Activated naive CD8-positive, alpha-beta T cell treated with anti-CD3 and anti-CD28 coated beads, Interleukin-2, amount 10 ng/mL, durations not matched to agents 7 days and 5 days (primary cell): Measurements from ENCODE around the gene HMGXB3. TPM values are rescaled to one million over a fixed set of nuclear protein-coding genes. Genes with fewer than 3 reads are reported as not detected.
A peak's percentile ranks its signal among the peaks of the same experiment; 100 is the strongest.

ENCODE experiments used
- ATAC-seq: fragments of 150-1000 bp; cut with Tn5 transposase; one replicate; pipeline ENCODE4 v1.10.0; 2021; ENCODE audit warnings: low read depth, moderate library complexity
- POLR2A ChIA-PET: fragments of 350-600 bp; sonication (Branson Sonifier 250); formaldehyde crosslinking; loops from one replicate; lab custom pipeline; 2021; ENCODE audit warnings: antibody characterized with exemption; lab: Charles Lee
- DNase-seq: peaks from one replicate; pipeline ENCODE4 v3.0.0; 2021
- H3K27ac Mint-ChIP-seq: one replicate; pipeline ENCODE4 v1.8.0; 2022; ENCODE audit warnings: mild to moderate bottlenecking, mixed read lengths
- H3K27me3 Mint-ChIP-seq: one replicate; pipeline ENCODE4 v1.8.0; 2022; ENCODE audit warnings: mild to moderate bottlenecking, moderate library complexity, mixed read lengths
- H3K36me3 Mint-ChIP-seq: one replicate; pipeline ENCODE4 v1.8.0; 2021; ENCODE audit warnings: mild to moderate bottlenecking, mixed read lengths
- H3K4me1 Mint-ChIP-seq: one replicate; pipeline ENCODE4 v1.8.0; 2021; ENCODE audit warnings: mixed read lengths
- H3K4me3 Mint-ChIP-seq: one replicate; pipeline ENCODE4 v1.8.0; 2022; ENCODE audit warnings: mild to moderate bottlenecking, moderate library complexity, mixed read lengths
- H3K9me3 Mint-ChIP-seq: one replicate; pipeline ENCODE4 v1.8.0; 2021; ENCODE audit warnings: mixed read lengths
- total RNA-seq, 2 experiments: library from RNA; stranded (reverse); gene quantifications; one replicate each; pipeline ENCODE4 v1.2.3, GENCODE V29; 2021

Gene HMGXB3
- total RNA-seq, 2 experiments from 2014 or later = 36.3 to 41.3 TPM

DNA sequence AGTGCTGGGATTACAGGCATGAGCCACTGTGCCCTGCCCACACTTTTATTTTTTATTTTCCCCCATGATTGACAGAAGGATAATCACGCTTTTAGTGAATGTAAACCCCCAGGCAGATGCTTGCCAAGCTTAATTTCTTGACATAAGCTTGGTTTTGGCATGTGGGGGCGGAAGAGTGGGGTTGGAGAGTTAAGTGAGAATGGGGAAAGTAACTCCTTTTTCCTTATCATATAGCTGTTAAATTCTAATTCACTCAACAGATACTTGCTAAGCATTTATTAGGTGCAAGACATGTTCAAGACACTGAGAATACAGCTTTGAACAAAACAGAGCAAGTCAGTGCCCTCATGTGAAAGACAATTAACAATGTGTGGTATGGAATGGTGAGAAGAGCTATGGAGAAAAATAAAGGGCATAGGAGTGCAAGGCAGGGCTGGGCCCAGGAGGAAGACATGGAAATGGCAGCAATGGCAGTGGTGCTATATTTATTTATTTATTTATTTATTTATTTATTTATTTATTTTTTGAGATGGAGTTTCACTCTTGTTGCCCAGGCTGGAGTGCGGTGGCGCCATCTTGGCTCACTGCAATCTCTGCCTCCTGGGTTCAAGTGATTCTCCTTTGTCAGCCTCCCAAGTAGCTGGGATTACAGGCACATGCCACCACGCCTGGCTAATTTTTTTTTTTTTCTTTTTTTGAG is 37.8 kb upstream of the HMGXB3 start:
- no peak for DNase-seq
- Mint-ChIP-seq H3K36me3 (peaks cover 10% of the 10 kb centered on the region), H3K27me3 (no peaks in the 10 kb centered on the region), H3K4me3 (no peak overlapping the region), H3K9me3 (no peaks in the 10 kb centered on the region), H3K27ac (no peak overlapping the region), H3K4me1 (peaks cover 31% of the 10 kb centered on the region)
- POLR2A ChIA-PET = interaction anchor here (0.7 to 1.3 kb wide), 4 partner anchors 28 to 419 kb away, joined by 3 to 5 read pairs (median 4); partner anchors contain the start of genes HMGXB3 and TIGD6
- ATAC-seq = no peak

GRCh38 chr5:149963729-149964128 is 36.8 kb upstream of the HMGXB3 start:
- Mint-ChIP-seq H3K4me1 (peaks cover 31% of the 10 kb centered on the region), H3K27ac (no peak overlapping the region), H3K9me3 (no peaks in the 10 kb centered on the region), H3K36me3 (peaks cover 10% of the 10 kb centered on the region), H3K4me3 (no peak overlapping the region), H3K27me3 (no peaks in the 10 kb centered on the region)
- POLR2A ChIA-PET = no interaction called here
- ATAC-seq = no peak
- DNase-seq = no peak

- POLR2A ChIA-PET = no interaction called here
Observed at GRCh38 chr5:149966946-149967345, 33.6 kb upstream of the HMGXB3 start.

DNA sequence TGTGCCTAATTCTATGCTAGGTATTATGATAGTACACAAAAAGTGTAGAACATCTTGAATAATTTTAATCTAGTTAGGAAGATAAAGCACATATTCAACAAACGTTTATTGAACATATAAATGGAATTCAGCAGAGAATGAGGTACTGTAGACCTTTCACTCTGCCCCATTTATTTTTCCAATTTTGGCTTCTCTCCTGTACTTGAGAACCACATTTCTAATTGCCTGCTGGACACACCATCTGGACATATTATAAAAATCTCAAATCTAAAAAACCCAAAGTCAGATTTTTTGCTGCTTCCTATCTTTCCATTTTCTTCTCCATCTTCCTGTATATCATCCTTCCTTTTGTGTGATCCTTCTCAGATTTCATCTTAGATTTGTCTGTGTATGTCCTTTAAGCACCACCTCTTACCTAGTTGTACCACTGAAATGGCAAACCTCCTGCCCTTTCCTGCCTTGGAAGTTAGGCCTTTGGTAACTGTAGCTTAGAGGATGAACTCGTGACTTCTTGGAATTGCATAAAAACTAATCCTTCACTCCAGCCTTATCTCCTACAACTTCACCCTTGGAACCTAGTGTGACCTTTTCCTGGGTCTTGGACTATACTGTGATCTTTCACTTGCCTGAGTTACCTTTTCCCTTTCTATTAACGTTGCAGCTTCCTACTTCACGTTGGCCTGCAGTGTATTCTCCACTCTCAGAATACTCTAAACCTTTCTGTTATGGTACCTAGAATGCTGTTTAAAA is 31.2 kb upstream of the HMGXB3 start:
- Mint-ChIP-seq H3K4me3 (no peak overlapping the region), H3K9me3 (no peaks in the 10 kb centered on the region)

More at GRCh38 chr5:149966946-149967345, 33.6 kb upstream of the HMGXB3 start:
- peaks cover 14% of the 10 kb centered on the region for H3K36me3 Mint-ChIP-seq
- H3K4me3 Mint-ChIP-seq = no peak overlapping the region
- ATAC-seq (no peak), DNase-seq (no peak)
- H3K4me1 Mint-ChIP-seq = peaks cover 13% of the 10 kb centered on the region
- no peak overlapping the region for H3K27ac Mint-ChIP-seq
- no peaks in the 10 kb centered on the region for H3K27me3 Mint-ChIP-seq
- no peaks in the 10 kb centered on the region for H3K9me3 Mint-ChIP-seq

GRCh38 chr5:149975409-149975808 is 25.1 kb upstream of the HMGXB3 start:
- no peaks in the 10 kb centered on the region for H3K27me3 Mint-ChIP-seq
- DNase-seq (no peak), ATAC-seq (no peak)
- no peaks in the 10 kb centered on the region for H3K9me3 Mint-ChIP-seq
- POLR2A ChIA-PET = no interaction called here
- peaks cover 2% of the 10 kb centered on the region for H3K4me1 Mint-ChIP-seq
- no peak overlapping the region for H3K4me3 Mint-ChIP-seq
- H3K27ac Mint-ChIP-seq = no peak overlapping the region
- peaks cover 19% of the 10 kb centered on the region for H3K36me3 Mint-ChIP-seq

More for the DNA sequence above, 31.2 kb upstream of the HMGXB3 start:
- POLR2A ChIA-PET = no interaction called here
- ATAC-seq (no peak), DNase-seq (no peak)
- no peaks in the 10 kb centered on the region for H3K27me3 Mint-ChIP-seq
- peaks cover 10% of the 10 kb centered on the region for H3K36me3 Mint-ChIP-seq
- no peak overlapping the region for H3K27ac Mint-ChIP-seq
- peaks cover 2% of the 10 kb centered on the region for H3K4me1 Mint-ChIP-seq

GRCh38 chr5:149979896-149980295 is 20.6 kb upstream of the HMGXB3 start:
- Mint-ChIP-seq H3K4me1 (peaks cover 2% of the 10 kb centered on the region), H3K27ac (no peak overlapping the region), H3K4me3 (no peak overlapping the region), H3K36me3 (peaks cover 16% of the 10 kb centered on the region), H3K9me3 (no peaks in the 10 kb centered on the region), H3K27me3 (no peaks in the 10 kb centered on the region)
- ATAC-seq (no peak), DNase-seq (no peak)
- POLR2A ChIA-PET = no interaction called here

DNA sequence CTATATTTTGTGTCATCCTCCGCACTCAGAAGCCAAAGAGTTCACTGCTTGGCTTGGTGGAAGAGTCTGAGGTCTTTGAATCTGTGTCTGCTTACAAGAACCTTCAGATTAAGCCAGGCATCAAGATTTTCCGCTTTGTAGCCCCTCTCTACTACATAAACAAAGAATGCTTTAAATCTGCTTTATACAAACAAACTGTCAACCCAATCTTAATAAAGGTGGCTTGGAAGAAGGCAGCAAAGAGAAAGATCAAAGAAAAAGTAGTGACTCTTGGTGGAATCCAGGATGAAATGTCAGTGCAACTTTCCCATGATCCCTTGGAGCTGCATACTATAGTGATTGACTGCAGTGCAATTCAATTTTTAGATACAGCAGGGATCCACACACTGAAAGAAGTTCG is 19.3 kb upstream of the HMGXB3 start:
- no peak for ATAC-seq
- H3K27me3 Mint-ChIP-seq = no peaks in the 10 kb centered on the region
- no peak overlapping the region for H3K27ac Mint-ChIP-seq
- no peaks in the 10 kb centered on the region for H3K4me1 Mint-ChIP-seq
- no peak overlapping the region for H3K4me3 Mint-ChIP-seq
- no peak for DNase-seq
- H3K36me3 Mint-ChIP-seq = peaks cover 14% of the 10 kb centered on the region
- no peaks in the 10 kb centered on the region for H3K9me3 Mint-ChIP-seq
- POLR2A ChIA-PET = no interaction called here

DNA sequence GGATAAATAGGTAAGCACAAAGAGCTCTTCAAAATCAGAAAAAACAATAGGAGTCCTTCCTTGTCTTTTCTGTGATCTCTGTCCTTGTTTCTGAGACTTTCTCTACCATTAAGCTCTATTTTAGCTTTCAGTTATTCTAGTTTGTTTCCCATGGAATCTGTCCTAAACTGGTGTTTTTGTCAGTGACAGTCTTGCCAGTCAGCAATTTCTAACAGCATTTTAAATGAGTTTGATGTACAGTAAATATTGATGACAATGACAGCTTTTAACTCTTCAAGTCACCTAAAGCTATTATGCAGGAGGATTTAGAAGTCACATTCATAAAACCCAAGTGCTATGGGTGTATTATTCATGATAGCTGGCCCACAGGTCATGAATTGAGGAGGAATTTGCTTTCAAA is 18.0 kb upstream of the HMGXB3 start:
- Mint-ChIP-seq H3K9me3 (no peaks in the 10 kb centered on the region), H3K27me3 (no peaks in the 10 kb centered on the region), H3K27ac (no peak overlapping the region), H3K36me3 (peaks cover 14% of the 10 kb centered on the region), H3K4me3 (no peak overlapping the region), H3K4me1 (no peaks in the 10 kb centered on the region)
- ATAC-seq (no peak), DNase-seq (no peak)
- POLR2A ChIA-PET = no interaction called here

DNA sequence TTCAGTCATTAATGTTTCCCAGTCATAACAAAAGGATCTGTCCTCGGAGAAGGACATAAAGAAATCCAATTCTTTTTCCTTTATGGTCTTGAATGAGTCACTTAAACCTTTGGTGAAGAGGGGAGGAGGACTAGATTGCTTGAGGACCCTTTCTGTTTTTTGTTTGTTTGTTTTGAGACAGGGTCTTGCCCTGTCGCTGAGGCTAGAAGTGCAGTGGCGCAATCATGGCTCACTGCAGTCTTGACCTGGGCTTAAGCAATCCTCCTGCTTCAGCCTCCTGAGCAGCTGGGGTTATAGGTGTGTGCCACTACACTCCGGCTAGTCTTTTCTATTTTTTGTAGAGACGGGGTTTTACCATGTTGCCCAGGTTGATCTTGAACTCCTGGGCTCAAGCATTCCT is 12.4 kb upstream of the HMGXB3 start:
- DNase-seq (no peak), ATAC-seq (no peak)
- peaks cover 1% of the 10 kb centered on the region for H3K4me1 Mint-ChIP-seq
- no peak overlapping the region for H3K27ac Mint-ChIP-seq
- no peaks in the 10 kb centered on the region for H3K9me3 Mint-ChIP-seq
- H3K4me3 Mint-ChIP-seq = no peak overlapping the region
- POLR2A ChIA-PET = no interaction called here
- H3K36me3 Mint-ChIP-seq = no peaks in the 10 kb centered on the region
- H3K27me3 Mint-ChIP-seq = no peaks in the 10 kb centered on the region

- Mint-ChIP-seq H3K27me3 (no peaks in the 10 kb centered on the region), H3K36me3 (no peaks in the 10 kb centered on the region), H3K4me1 (peaks cover 3% of the 10 kb centered on the region), H3K4me3 (no peak overlapping the region), H3K9me3 (no peaks in the 10 kb centered on the region), H3K27ac (no peak overlapping the region)
- DNase-seq = peak; percentile 60
- POLR2A ChIA-PET = interaction anchor here (1.3 kb wide), 1 partner anchor 29 kb away, joined by 5 read pairs; no protein-coding TSS in a partner anchor
- peak; percentile 78 for ATAC-seq
Observed at GRCh38 chr5:149990518-149991376, 9.8 kb upstream of the HMGXB3 start.

DNA sequence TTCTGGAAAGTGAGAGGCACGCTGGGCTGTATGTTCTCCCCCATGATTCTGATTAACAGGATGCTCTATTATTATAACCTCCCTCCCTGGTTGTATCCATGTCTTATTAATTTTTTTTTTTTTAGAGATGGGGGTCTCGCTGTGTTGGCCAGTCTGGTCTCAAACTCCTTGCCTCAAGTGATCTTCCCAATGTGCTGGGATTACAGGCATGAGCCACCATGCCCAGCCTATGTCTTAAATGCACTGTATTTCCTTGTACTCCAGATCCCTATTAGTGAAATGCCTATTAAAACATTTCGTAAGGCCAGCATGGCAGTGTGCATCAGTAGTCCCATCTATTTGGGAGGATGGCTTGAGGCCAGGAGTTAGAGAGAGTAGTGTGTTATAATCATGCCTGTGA is 7.1 kb upstream of the HMGXB3 start:
- Mint-ChIP-seq H3K4me3 (no peak overlapping the region), H3K4me1 (peaks cover 3% of the 10 kb centered on the region), H3K27ac (no peak overlapping the region), H3K9me3 (no peaks in the 10 kb centered on the region), H3K36me3 (no peaks in the 10 kb centered on the region), H3K27me3 (no peaks in the 10 kb centered on the region)
- POLR2A ChIA-PET = no interaction called here
- no peak for ATAC-seq
- DNase-seq = no peak

- no peak overlapping the region for H3K4me3 Mint-ChIP-seq
- H3K4me1 Mint-ChIP-seq = peaks cover 14% of the 10 kb centered on the region
- no peaks in the 10 kb centered on the region for H3K9me3 Mint-ChIP-seq
- no peak for DNase-seq
- no peak overlapping the region for H3K27ac Mint-ChIP-seq
- POLR2A ChIA-PET = no interaction called here
- no peak for ATAC-seq
- no peaks in the 10 kb centered on the region for H3K36me3 Mint-ChIP-seq
- H3K27me3 Mint-ChIP-seq = no peaks in the 10 kb centered on the region
Observed at GRCh38 chr5:149995385-149996204, 4.9 kb upstream of the HMGXB3 start.
